GM21723 (cell line): ENCODE results near the gene ICAM2.

Experiments
- ATAC-seq: cut with Tn5 transposase; IDR thresholded peaks from one replicate; pipeline ENCODE4 v1.9.1; 2021; ENCODE audit warnings: mild to moderate bottlenecking, moderate library complexity; ENCODE audit not compliant: unreplicated experiment

Gene ICAM2

GRCh38 chr17:64045176-64045575 is 24.7 kb upstream of the ICAM2 start:
- no peak for ATAC-seq

GRCh38 chr17:64042700-64043485 is 22.5 kb upstream of the ICAM2 start:
- no peak for ATAC-seq

- no peak for ATAC-seq
Measured at GRCh38 chr17:64041912-64042311, 21.5 kb upstream of the ICAM2 start.

- ATAC-seq = no peak
Measured at GRCh38 chr17:64040206-64040605, 19.8 kb upstream of the ICAM2 start.

GRCh38 chr17:64039106-64039400 is 18.6 kb upstream of the ICAM2 start:
- ATAC-seq = no peak

GRCh38 chr17:64038331-64039105 is 18.1 kb upstream of the ICAM2 start:
- ATAC-seq = no peak

- ATAC-seq = no peak
Measured at GRCh38 chr17:64037802-64038201, 17.4 kb upstream of the ICAM2 start.

GRCh38 chr17:64037180-64037579 is 16.7 kb upstream of the ICAM2 start:
- ATAC-seq = no peak

GRCh38 chr17:64036198-64036922 is 15.9 kb upstream of the ICAM2 start:
- no peak for ATAC-seq

- ATAC-seq = no peak
Measured at GRCh38 chr17:64032081-64032480, 11.6 kb upstream of the ICAM2 start.

- ATAC-seq = no peak
Measured at GRCh38 chr17:64028874-64029464, 8.5 kb upstream of the ICAM2 start.

- ATAC-seq = peak; percentile 52
Measured at GRCh38 chr17:64025732-64026294, 5.4 kb upstream of the ICAM2 start.

- no peak for ATAC-seq
Measured at GRCh38 chr17:64024781-64025731, 4.6 kb upstream of the ICAM2 start.

GRCh38 chr17:64024215-64024654 is 3.8 kb upstream of the ICAM2 start:
- no peak for ATAC-seq

GRCh38 chr17:64022611-64023063 is 2.2 kb upstream of the ICAM2 start:
- no peak for ATAC-seq

- peak; percentile 14 for ATAC-seq
Measured at GRCh38 chr17:64019551-64019961, 877 bp downstream of the ICAM2 start.

- no peak for ATAC-seq
Measured at GRCh38 chr17:64017381-64017980, 3.0 kb downstream of the ICAM2 start.

GRCh38 chr17:64016974-64017373 is 3.5 kb downstream of the ICAM2 start:
- no peak for ATAC-seq

GRCh38 chr17:64016231-64016784 is 4.1 kb downstream of the ICAM2 start:
- no peak for ATAC-seq
